Neural progenitor cell (in vitro differentiated cells): ENCODE measurements around the gene DOHH. TPM values are rescaled to one million over a fixed set of nuclear protein-coding genes. Genes with fewer than 3 reads are reported as not detected.

Source experiments
- DNase-seq: peaks from one replicate; pipeline ENCODE4 v3.0.0-alpha.2; 2016; ENCODE audit warnings: low spot score
- H2AFZ ChIP-seq: fragments of 200-600 bp; sonication (generic); replicated peaks from 2 replicates; pipeline ENCODE4 v1.6.1; 2016; ENCODE audit warnings: antibody characterized with exemption
- H3F3A ChIP-seq: fragments of 200-600 bp; sonication (generic); 2 replicates; pipeline ENCODE4 v1.6.1; 2016; ENCODE audit warnings: antibody characterized with exemption, low read depth
- H3K27ac ChIP-seq: fragments of 200-600 bp; sonication (generic); 2 replicates; pipeline ENCODE4 v1.5.1; 2016; ENCODE audit warnings: mild to moderate bottlenecking
- H3K27me3 ChIP-seq: fragments of 200-600 bp; sonication (generic); 2 replicates; pipeline ENCODE4 v1.6.1; 2016; ENCODE audit warnings: mild to moderate bottlenecking, moderate library complexity
- H3K36me3 ChIP-seq: fragments of 200-600 bp; sonication (generic); 2 replicates; pipeline ENCODE4 v1.5.1; 2016
- H3K4me1 ChIP-seq: fragments of 200-600 bp; sonication (generic); 2 replicates; pipeline ENCODE4 v1.6.1; 2016; ENCODE audit warnings: mixed run types
- H3K4me2 ChIP-seq: fragments of 200-600 bp; sonication (generic); 2 replicates; pipeline ENCODE4 v1.6.1; 2016
- H3K4me3 ChIP-seq: fragments of 200-600 bp; sonication (generic); 2 replicates; pipeline ENCODE4 v1.5.1; 2016
- H3K79me2 ChIP-seq: fragments of 200-600 bp; sonication (generic); 2 replicates; pipeline ENCODE4 v1.6.1; 2016; ENCODE audit warnings: low read depth
- H3K9ac ChIP-seq: fragments of 200-600 bp; sonication (generic); 2 replicates; pipeline ENCODE4 v1.6.1; 2016
- H3K9me3 ChIP-seq: fragments of 200-600 bp; sonication (generic); 2 replicates; pipeline ENCODE4 v1.5.1; 2016; ENCODE audit warnings: low read depth
- H4K20me1 ChIP-seq: fragments of 200-600 bp; sonication (generic); 2 replicates; pipeline ENCODE4 v1.6.1; 2016; ENCODE audit warnings: low read depth
- H3K27ac Mint-ChIP-seq: 3 replicates; pipeline ENCODE4 v1.8.0; 2021; ENCODE audit warnings: mixed read lengths
- H3K27me3 Mint-ChIP-seq: 2 replicates; pipeline ENCODE4 v1.8.0; 2022; ENCODE audit warnings: low read depth, mild to moderate bottlenecking, inconsistent platforms, moderate library complexity, mixed read lengths; ENCODE audit not compliant: insufficient read depth
- H3K36me3 Mint-ChIP-seq: 3 replicates; pipeline ENCODE4 v1.8.0; 2021; ENCODE audit warnings: mixed read lengths
- H3K4me1 Mint-ChIP-seq: 3 replicates; pipeline ENCODE4 v1.8.0; 2021; ENCODE audit warnings: mixed read lengths
- H3K4me3 Mint-ChIP-seq: 3 replicates; pipeline ENCODE4 v1.8.0; 2021; ENCODE audit warnings: mild to moderate bottlenecking, moderate library complexity, mixed read lengths
- H3K9me3 Mint-ChIP-seq: 3 replicates; pipeline ENCODE4 v1.8.0; 2020; ENCODE audit warnings: mixed read lengths
- CTCF ChIP-seq: fragments of 200-600 bp; sonication (generic); IDR thresholded peaks from 2 replicates; pipeline ENCODE4 v1.5.1; 2017; ENCODE audit warnings: antibody characterized with exemption, mild to moderate bottlenecking
- EZH2 ChIP-seq: fragments of 200-600 bp; sonication (generic); IDR thresholded peaks from 2 replicates; pipeline ENCODE4 v1.6.1; 2017; ENCODE audit warnings: antibody characterized with exemption, mild to moderate bottlenecking, moderate library complexity
- EZH2phosphoT487 ChIP-seq: fragments of 200-600 bp; sonication (generic); IDR thresholded peaks from 2 replicates; pipeline ENCODE4 v1.6.1; 2017; ENCODE audit warnings: antibody characterized with exemption
- total RNA-seq: library from RNA; depleted of rRNA; stranded (reverse); fragments of >200 nt; gene quantifications from 2 replicates; pipeline ENCODE4 v1.2.3, GENCODE V29; 2015; ENCODE audit warnings: low replicate concordance

Gene DOHH
- total RNA-seq, 1 donor from 2014 or later: 0.69 TPM

DNA sequence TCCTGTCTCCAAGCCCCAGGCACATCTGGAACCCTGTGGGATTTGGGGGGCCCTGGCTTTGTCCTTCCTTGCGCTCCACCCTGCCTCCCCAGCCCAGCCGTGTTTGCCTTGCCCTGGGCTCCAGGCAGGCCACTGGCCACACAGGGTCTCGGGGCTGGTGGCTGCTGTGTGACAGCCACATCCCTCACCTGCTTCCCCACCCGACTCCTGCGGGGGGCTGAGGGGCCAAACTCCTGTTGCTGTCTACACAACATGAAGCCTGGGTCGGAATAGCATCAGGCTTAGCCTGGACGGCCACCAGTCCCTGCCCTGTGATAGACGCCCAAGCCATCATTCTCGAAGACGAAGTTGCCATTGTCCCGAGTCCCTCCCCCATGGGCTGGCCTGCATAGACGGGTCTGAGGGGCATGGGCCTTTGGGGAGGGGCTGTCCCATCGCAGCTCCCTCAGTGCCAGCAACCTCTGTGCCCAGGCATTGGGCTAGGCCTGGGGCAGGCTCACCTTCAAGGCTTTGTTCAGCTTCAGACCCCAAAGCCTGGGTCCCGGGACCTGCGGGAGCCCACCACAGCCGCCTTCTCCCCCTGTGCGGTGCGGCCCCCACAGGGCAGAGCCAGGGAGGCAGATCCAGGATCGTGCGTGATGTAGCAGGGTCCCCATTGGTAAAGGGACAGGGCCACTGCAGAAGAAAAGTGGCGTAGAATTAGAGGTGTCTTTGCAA, 23.0 kb upstream of the DOHH start:
- no peak overlapping the region for H3K4me3 ChIP-seq
- H4K20me1 ChIP-seq: peaks cover 83% of the 10 kb centered on the region
- H3K27me3 ChIP-seq: no peaks in the 10 kb centered on the region
- no peak overlapping the region for H2AFZ ChIP-seq
- Mint-ChIP-seq H3K4me3 (no peak overlapping the region), H3K4me1 (peaks cover 5% of the 10 kb centered on the region), H3K27me3 (no peaks in the 10 kb centered on the region), H3K9me3 (no peaks in the 10 kb centered on the region), H3K36me3 (peaks cover 13% of the 10 kb centered on the region), H3K27ac (no peak overlapping the region)
- H3K9me3 ChIP-seq: no peaks in the 10 kb centered on the region
- DNase-seq: no peak
- no peaks in the 10 kb centered on the region for H3K4me1 ChIP-seq
- no peak overlapping the region for H3K9ac ChIP-seq
- TF ChIP-seq EZH2phosphoT487 (no peak), CTCF (no peak), EZH2 (no peak)
- H3K36me3 ChIP-seq: no peaks in the 10 kb centered on the region
- no peaks in the 10 kb centered on the region for H3F3A ChIP-seq
- H3K4me2 ChIP-seq: no peak overlapping the region
- peaks cover 28% of the 10 kb centered on the region for H3K79me2 ChIP-seq
- H3K27ac ChIP-seq: no peak overlapping the region

GRCh38 chr19:3522421-3523360, 22.2 kb upstream of the DOHH start:
- H3K9me3 ChIP-seq: no peaks in the 10 kb centered on the region
- Mint-ChIP-seq H3K9me3 (no peaks in the 10 kb centered on the region), H3K36me3 (peaks cover 13% of the 10 kb centered on the region), H3K27me3 (no peaks in the 10 kb centered on the region), H3K27ac (no peak overlapping the region), H3K4me3 (no peak overlapping the region), H3K4me1 (peaks cover 6% of the 10 kb centered on the region)
- H3K4me2 ChIP-seq: no peak overlapping the region
- H3K27ac ChIP-seq: no peak overlapping the region
- H3K4me1 ChIP-seq: peaks cover 4% of the 10 kb centered on the region
- peaks cover 91% of the 10 kb centered on the region for H4K20me1 ChIP-seq
- H3K27me3 ChIP-seq: no peaks in the 10 kb centered on the region
- TF ChIP-seq CTCF (no peak), EZH2 (no peak), EZH2phosphoT487 (no peak)
- no peaks in the 10 kb centered on the region for H3K36me3 ChIP-seq
- no peak for DNase-seq
- H3K79me2 ChIP-seq: peaks cover 37% of the 10 kb centered on the region
- H3F3A ChIP-seq: no peaks in the 10 kb centered on the region
- no peak overlapping the region for H2AFZ ChIP-seq
- no peak overlapping the region for H3K4me3 ChIP-seq
- no peak overlapping the region for H3K9ac ChIP-seq

DNA sequence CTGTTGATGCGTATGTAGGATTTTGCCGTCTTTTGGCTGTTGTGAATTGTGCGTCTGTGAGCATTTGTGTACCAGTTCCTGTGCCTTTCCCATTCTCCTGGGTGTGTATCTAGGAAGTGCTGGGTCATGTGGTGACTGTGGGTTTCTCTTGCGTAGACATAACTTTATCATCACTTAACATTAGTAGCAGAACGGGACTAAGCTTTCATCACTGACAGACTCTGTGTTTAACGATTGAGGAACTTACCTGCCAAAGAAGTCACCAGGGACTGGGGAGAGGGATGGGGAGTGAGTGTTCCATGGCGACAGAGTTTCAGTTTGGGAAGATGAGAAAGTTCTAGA, 20.6 kb upstream of the DOHH start:
- Histone ChIP-seq H3K79me2 (peaks cover 53% of the 10 kb centered on the region), H4K20me1 (peaks cover 97% of the 10 kb centered on the region), H3K4me2 (no peak overlapping the region), H3K36me3 (no peaks in the 10 kb centered on the region), H3K27me3 (no peaks in the 10 kb centered on the region), H3K9ac (no peak overlapping the region), H3K9me3 (no peaks in the 10 kb centered on the region), H2AFZ (no peak overlapping the region), H3F3A (no peaks in the 10 kb centered on the region), H3K4me1 (peaks cover 4% of the 10 kb centered on the region), H3K4me3 (no peak overlapping the region), H3K27ac (no peak overlapping the region)
- DNase-seq: no peak
- Mint-ChIP-seq H3K27me3 (no peaks in the 10 kb centered on the region), H3K36me3 (peaks cover 9% of the 10 kb centered on the region), H3K4me3 (no peak overlapping the region), H3K27ac (no peak overlapping the region), H3K9me3 (no peaks in the 10 kb centered on the region), H3K4me1 (peaks cover 6% of the 10 kb centered on the region)
- TF ChIP-seq EZH2: no peak
- no peak for TF ChIP-seq EZH2phosphoT487
- TF ChIP-seq CTCF: no peak
